PC-3 (cell line): Measurements from ENCODE around the gene RHBDD2.

ENCODE experiments used
- EZH2 ChIP-seq: fragments of 300-600 bp; sonication (generic); IDR thresholded peaks from one replicate; pipeline ENCODE4 v1.6.1; 2017; ENCODE audit warnings: antibody characterized with exemption, mild to moderate bottlenecking, low read length; ENCODE audit not compliant: unreplicated experiment
- EZH2phosphoT487 ChIP-seq: fragments of 300-600 bp; sonication (generic); IDR thresholded peaks from 2 replicates; pipeline ENCODE4 v1.6.1; 2018; ENCODE audit warnings: mild to moderate bottlenecking, antibody characterized with exemption, low read length, borderline replicate concordance
- TF ChIP-seq, protein P1 (sequence below): fragments of 300-600 bp; sonication (generic); conservative IDR thresholded peaks from 2 replicates; pipeline ENCODE4 v1.5.1; 2017; ENCODE audit warnings: antibody characterized with exemption, low read depth, mild to moderate bottlenecking, low read length

DNA sequence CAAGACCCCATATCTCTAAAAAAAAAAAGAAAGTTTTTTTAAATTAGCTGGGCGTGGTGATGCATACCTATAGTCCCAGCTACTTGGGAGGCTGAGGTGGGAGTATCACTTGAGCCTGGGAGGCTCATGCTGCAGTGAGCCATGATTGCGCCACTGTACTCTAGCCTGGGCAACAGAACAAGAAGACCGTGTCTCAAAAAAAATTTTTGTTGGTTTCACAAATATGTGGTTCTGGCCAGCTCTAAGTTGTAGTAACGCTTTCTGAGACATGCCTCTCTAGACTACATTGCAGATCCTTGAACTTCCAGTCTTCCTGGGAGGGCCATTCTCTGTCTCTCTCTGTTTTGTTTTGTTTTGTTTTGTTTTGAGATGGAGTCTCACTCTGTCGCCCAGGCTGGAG lies 24.6 kb upstream of the RHBDD2 start:
- TF ChIP-seq, protein P1, sequence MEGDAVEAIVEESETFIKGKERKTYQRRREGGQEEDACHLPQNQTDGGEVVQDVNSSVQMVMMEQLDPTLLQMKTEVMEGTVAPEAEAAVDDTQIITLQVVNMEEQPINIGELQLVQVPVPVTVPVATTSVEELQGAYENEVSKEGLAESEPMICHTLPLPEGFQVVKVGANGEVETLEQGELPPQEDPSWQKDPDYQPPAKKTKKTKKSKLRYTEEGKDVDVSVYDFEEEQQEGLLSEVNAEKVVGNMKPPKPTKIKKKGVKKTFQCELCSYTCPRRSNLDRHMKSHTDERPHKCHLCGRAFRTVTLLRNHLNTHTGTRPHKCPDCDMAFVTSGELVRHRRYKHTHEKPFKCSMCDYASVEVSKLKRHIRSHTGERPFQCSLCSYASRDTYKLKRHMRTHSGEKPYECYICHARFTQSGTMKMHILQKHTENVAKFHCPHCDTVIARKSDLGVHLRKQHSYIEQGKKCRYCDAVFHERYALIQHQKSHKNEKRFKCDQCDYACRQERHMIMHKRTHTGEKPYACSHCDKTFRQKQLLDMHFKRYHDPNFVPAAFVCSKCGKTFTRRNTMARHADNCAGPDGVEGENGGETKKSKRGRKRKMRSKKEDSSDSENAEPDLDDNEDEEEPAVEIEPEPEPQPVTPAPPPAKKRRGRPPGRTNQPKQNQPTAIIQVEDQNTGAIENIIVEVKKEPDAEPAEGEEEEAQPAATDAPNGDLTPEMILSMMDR, result no peak
- TF ChIP-seq EZH2phosphoT487 (no peak), EZH2 (no peak)
